ENCODE data around the gene IRF2BP1. TPM values are rescaled to one million over a fixed set of nuclear protein-coding genes. Genes with fewer than 3 reads are reported as not detected.
A peak's percentile ranks its signal among the peaks of the same experiment; 100 is the strongest.
"Not testable (repeated sequence)": the region's sequence is repeated elsewhere in the genome, so short reads cannot be mapped to it uniquely, and the experiment has no call there.

Gene IRF2BP1
- total RNA-seq, 2 experiments from 2014 or later = 20.9 to 23.9 TPM

DNA sequence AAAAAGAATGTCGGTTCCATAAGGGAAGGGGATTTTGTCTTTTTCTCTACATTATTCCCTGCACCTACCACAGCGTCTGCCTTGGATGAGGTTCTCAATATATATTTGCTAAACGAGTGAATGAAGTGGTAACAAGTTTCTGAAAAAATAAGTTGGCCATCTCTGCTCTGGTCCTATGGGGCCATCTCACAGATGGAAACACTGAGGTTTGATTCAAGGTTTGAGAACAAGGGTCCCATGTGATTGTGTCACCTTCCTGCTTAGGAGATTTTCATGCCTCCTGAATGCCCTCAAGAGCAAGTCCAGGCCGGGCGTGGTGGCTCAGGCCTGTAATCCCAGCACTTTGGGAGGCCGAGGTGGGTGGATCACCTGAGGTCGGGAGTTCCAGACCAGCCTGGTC is 13.3 kb upstream of the IRF2BP1 start:
- ATAC-seq (ENCODE audit: low read depth) (no peak), DNase-seq (no peak)
- H3K9me3 Mint-ChIP-seq = no peaks in the 10 kb centered on the region
- POLR2A ChIA-PET = no interaction called here
- H3K27ac Mint-ChIP-seq = no peak overlapping the region
- no peaks in the 10 kb centered on the region for H3K27me3 Mint-ChIP-seq
- peaks cover 20% of the 10 kb centered on the region for H3K4me1 Mint-ChIP-seq
- peaks cover 29% of the 10 kb centered on the region for H3K36me3 Mint-ChIP-seq
- no peak overlapping the region for H3K4me3 Mint-ChIP-seq

DNA sequence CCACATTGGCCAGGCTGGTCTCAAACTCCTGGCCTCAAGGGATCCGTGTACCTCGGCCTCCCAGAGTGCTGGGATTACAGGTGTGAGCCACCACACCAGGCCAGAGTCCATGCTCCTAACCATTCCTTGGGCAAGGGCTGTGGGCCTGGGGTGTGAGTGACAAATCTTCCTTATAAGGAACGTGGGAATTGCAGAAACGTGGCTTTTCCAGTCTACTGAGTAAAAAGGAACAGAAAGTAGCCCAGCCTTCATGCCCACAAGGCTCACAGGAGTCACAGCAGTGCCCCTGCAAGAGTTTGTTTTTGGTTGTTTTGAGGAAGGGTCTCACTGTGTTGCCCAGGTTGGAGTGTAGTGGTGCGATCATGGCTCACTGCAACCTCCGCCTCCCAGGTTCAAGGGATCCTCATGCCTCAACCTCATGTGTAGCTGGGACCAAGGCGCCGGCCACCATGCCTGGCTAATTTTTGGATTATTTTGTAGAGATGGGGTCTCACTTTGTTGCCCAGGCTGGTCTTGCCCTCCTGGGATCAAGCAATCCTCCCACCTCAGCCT is 11.4 kb upstream of the IRF2BP1 start:
- POLR2A ChIA-PET = interaction anchor here (0.7 kb wide), 1 partner anchor 456 kb away, joined by 4 read pairs; no protein-coding TSS in a partner anchor
- no peak overlapping the region for H3K4me3 Mint-ChIP-seq
- H3K27ac Mint-ChIP-seq = no peak overlapping the region
- H3K9me3 Mint-ChIP-seq = no peaks in the 10 kb centered on the region
- no peak for ATAC-seq (ENCODE audit: low read depth)
- peaks cover 29% of the 10 kb centered on the region for H3K36me3 Mint-ChIP-seq
- no peaks in the 10 kb centered on the region for H3K27me3 Mint-ChIP-seq
- no peak for DNase-seq
- H3K4me1 Mint-ChIP-seq = peaks cover 13% of the 10 kb centered on the region

DNA sequence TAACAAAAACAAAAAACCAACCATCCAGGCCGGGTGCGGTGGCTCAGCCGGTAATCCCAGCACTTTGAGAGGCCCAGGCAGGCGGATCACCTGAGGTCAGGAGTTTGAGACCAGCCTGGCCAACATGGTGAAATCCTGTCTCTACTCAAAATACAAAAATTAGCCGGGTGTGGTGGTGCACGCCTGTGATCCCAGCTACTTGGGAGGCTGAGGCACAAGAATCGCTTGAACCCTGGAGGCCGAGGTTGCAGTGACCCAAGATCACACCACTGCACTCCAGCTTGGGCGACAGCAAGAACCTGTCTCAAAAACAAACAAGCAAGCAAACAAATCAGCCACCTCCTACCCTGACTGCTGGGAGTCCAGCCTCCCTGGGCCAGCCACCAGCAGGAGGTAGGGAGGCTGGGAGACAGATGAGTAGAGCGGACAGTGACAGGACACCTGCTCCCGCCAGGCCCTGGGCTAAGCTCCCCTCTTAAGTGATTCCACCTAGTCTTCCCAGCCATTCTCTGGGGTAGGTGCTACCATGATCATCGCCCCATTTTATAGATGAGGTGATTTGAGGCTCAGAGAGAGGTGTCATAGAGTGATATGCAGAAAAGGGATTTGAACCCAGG is 10.2 kb upstream of the IRF2BP1 start:
- DNase-seq, H3K4me3 Mint-ChIP-seq: not testable (repeated sequence)

GRCh38 chr19:45895519-45895972 is 9.6 kb upstream of the IRF2BP1 start:
- Mint-ChIP-seq H3K27me3 (no peaks in the 10 kb centered on the region), H3K27ac (no peak overlapping the region), H3K36me3 (peaks cover 27% of the 10 kb centered on the region), H3K4me3 (no peak overlapping the region), H3K4me1 (peaks cover 7% of the 10 kb centered on the region), H3K9me3 (no peaks in the 10 kb centered on the region)
- DNase-seq (no peak), ATAC-seq (ENCODE audit: low read depth) (no peak)
- POLR2A ChIA-PET = no interaction called here

More for the DNA sequence above, 10.2 kb upstream of the IRF2BP1 start:
- H3K4me1 Mint-ChIP-seq = peaks cover 12% of the 10 kb centered on the region
- ATAC-seq (ENCODE audit: low read depth); H3K27me3 Mint-ChIP-seq; H3K27ac Mint-ChIP-seq; POLR2A ChIA-PET; H3K9me3 Mint-ChIP-seq: not testable (repeated sequence)
- H3K36me3 Mint-ChIP-seq = peaks cover 29% of the 10 kb centered on the region

DNA sequence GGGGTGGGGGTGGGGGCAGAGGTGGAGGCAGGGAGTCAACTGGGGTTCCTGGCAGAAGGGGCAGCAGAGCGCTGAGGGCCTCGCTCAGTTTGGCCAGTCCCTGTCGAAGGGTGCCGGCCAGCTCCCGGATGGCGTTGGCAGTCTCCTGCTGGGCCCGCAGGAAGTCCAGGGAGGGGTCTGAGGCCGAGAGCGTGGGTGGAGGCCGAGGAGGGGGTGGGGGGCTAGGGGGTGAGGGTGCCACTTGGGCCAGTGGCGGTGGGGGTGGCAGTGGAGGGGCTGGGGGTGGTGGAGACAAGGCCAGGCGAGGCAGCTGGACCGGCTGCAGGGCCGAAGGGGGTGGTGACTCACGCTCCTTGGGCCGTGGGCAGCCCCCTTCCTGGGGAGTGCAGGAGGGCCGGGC is 4.9 kb upstream of the IRF2BP1 start:
- Mint-ChIP-seq H3K4me1 (peaks cover 6% of the 10 kb centered on the region), H3K9me3 (no peaks in the 10 kb centered on the region), H3K36me3 (peaks cover 10% of the 10 kb centered on the region), H3K4me3 (no peak overlapping the region), H3K27me3 (no peaks in the 10 kb centered on the region), H3K27ac (no peak overlapping the region)
- ATAC-seq (ENCODE audit: low read depth) = no peak
- no peak for DNase-seq
- POLR2A ChIA-PET = no interaction called here

GRCh38 chr19:45889210-45889885 is 3.4 kb upstream of the IRF2BP1 start:
- ATAC-seq (ENCODE audit: low read depth) (no peak), DNase-seq (no peak)
- H3K27me3 Mint-ChIP-seq = no peaks in the 10 kb centered on the region
- POLR2A ChIA-PET = no interaction called here
- H3K27ac Mint-ChIP-seq = no peak overlapping the region
- peaks cover 9% of the 10 kb centered on the region for H3K4me1 Mint-ChIP-seq
- H3K4me3 Mint-ChIP-seq = no peak overlapping the region
- peaks cover 2% of the 10 kb centered on the region for H3K36me3 Mint-ChIP-seq
- H3K9me3 Mint-ChIP-seq = no peaks in the 10 kb centered on the region

- DNase-seq = no peak
- peak overlapping the region; percentile 94 for H3K27ac Mint-ChIP-seq
- H3K36me3 Mint-ChIP-seq = peaks cover 2% of the 10 kb centered on the region
- no peaks in the 10 kb centered on the region for H3K9me3 Mint-ChIP-seq
- no peaks in the 10 kb centered on the region for H3K27me3 Mint-ChIP-seq
- H3K4me1 Mint-ChIP-seq = peaks cover 13% of the 10 kb centered on the region
- H3K4me3 Mint-ChIP-seq = peak overlapping the region; percentile 90
- no peak for ATAC-seq (ENCODE audit: low read depth)
- POLR2A ChIA-PET = interaction anchor here (2.3 to 4.4 kb wide), 3 partner anchors 15 to 71 kb away, joined by 5 to 45 read pairs (median 30); partner anchors contain the start of genes FOXA3, MYPOP and SYMPK
Measured at GRCh38 chr19:45887200-45887710, 1.3 kb upstream of the IRF2BP1 start.

- ATAC-seq (ENCODE audit: low read depth) (peak; percentile 83), DNase-seq (peak; percentile 88)
- Mint-ChIP-seq H3K4me3 (peak overlapping the region; percentile 90), H3K27me3 (no peaks in the 10 kb centered on the region), H3K36me3 (peaks cover 2% of the 10 kb centered on the region), H3K27ac (peak overlapping the region; percentile 94), H3K9me3 (no peaks in the 10 kb centered on the region), H3K4me1 (peaks cover 17% of the 10 kb centered on the region)
- POLR2A ChIA-PET = interaction anchor here (0.6 to 4.4 kb wide), 10 partner anchors 8 to 156 kb away, joined by 3 to 45 read pairs (median 6); partner anchors contain the start of genes FBXO46, FOXA3, MYPOP and SIX5
Measured at GRCh38 chr19:45886427-45887199, 672 bp upstream of the IRF2BP1 start.

GRCh38 chr19:45884682-45885555 is 1.0 kb downstream of the IRF2BP1 start:
- peaks cover 17% of the 10 kb centered on the region for H3K4me1 Mint-ChIP-seq
- peaks cover 2% of the 10 kb centered on the region for H3K36me3 Mint-ChIP-seq
- POLR2A ChIA-PET = interaction anchor here (0.6 to 4.4 kb wide), 6 partner anchors 17 to 718 kb away, joined by 3 to 45 read pairs (median 8); partner anchors contain the start of genes DMWD, FOXA3, MYPOP and SIX5

DNA sequence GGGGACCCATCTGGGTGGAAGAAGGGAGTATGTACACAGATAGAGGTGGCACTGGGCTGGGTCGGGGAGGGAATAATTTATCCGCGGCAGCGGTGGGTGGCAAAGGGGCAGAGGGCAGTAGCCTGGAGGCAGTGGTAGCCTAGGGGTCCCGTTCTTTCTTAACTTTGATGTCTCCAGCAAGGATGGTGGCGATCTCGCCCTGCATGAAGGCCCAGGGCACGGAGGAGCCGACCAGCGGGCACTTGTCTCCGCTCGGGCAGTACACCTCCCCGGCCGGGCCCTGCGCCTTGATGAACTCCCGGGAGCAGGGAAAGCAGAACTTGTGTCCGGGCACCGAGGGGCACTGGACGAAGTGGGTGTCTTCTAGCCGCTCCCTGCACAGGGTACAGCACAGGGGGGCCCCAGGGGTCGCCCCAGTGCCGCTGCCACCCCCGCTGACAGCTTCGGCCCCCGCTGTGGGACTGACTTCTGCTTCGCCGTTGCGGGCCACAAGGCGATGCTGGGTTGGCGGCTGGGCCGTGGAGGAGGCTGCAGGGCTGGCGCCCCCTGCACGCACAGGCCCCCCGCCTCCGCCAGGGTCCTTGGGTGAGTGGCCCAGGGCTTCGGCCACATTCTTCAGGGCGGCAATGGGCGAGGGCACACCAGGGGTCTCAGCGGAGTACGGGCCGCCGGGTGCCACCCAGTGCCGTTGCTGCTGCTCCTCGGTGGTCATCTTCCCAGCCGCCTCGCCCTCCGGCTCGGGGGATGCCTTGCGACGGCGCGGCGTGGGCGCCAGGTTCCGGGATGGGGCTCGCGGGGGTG is 1.9 kb downstream of the IRF2BP1 start:
- POLR2A ChIA-PET = interaction anchor here (2.6 to 4.4 kb wide), 3 partner anchors 18 to 114 kb away, joined by 12 to 45 read pairs (median 30); partner anchors contain the start of genes FOXA3, MYPOP, SIX5 and SYMPK

More at GRCh38 chr19:45884682-45885555, 1.0 kb downstream of the IRF2BP1 start:
- no peaks in the 10 kb centered on the region for H3K9me3 Mint-ChIP-seq
- DNase-seq (peak; percentile 58), ATAC-seq (ENCODE audit: low read depth) (no peak)
- H3K4me3 Mint-ChIP-seq = peak overlapping the region; percentile 49
- H3K27ac Mint-ChIP-seq = no peak overlapping the region
- H3K27me3 Mint-ChIP-seq = peaks cover 2% of the 10 kb centered on the region

GRCh38 chr19:45883586-45883880 is 2.4 kb downstream of the IRF2BP1 start:
- Mint-ChIP-seq H3K27ac (no peak overlapping the region), H3K27me3 (peaks cover 2% of the 10 kb centered on the region), H3K9me3 (no peaks in the 10 kb centered on the region), H3K36me3 (no peaks in the 10 kb centered on the region), H3K4me3 (peak overlapping the region; percentile 52), H3K4me1 (peaks cover 18% of the 10 kb centered on the region)
- POLR2A ChIA-PET = no interaction called here
- no peak for ATAC-seq (ENCODE audit: low read depth)
- no peak for DNase-seq

More for the DNA sequence above, 1.9 kb downstream of the IRF2BP1 start:
- peaks cover 2% of the 10 kb centered on the region for H3K27me3 Mint-ChIP-seq
- H3K9me3 Mint-ChIP-seq = no peaks in the 10 kb centered on the region
- no peak for ATAC-seq (ENCODE audit: low read depth)
- no peaks in the 10 kb centered on the region for H3K36me3 Mint-ChIP-seq
- peak overlapping the region; percentile 52 for H3K4me3 Mint-ChIP-seq
- H3K4me1 Mint-ChIP-seq = peaks cover 17% of the 10 kb centered on the region
- no peak for DNase-seq
- H3K27ac Mint-ChIP-seq = no peak overlapping the region

All from activated naive CD8-positive, alpha-beta T cell treated with anti-CD3 and anti-CD28 coated beads, Interleukin-2, amount 10 ng/mL, durations not matched to agents 7 days and 5 days (primary cell).